ENCODE results near the gene ATP4B. TPM values are rescaled to one million over a fixed set of nuclear protein-coding genes. Genes with fewer than 3 reads are reported as not detected.

The ATP4B gene
- total and polyA plus RNA-seq, 2 of the 8 experiments (the other 6 are each of a cell fraction or from before 2014, with no cell fraction given): 0.05 TPM; not detected in 1

DNA sequence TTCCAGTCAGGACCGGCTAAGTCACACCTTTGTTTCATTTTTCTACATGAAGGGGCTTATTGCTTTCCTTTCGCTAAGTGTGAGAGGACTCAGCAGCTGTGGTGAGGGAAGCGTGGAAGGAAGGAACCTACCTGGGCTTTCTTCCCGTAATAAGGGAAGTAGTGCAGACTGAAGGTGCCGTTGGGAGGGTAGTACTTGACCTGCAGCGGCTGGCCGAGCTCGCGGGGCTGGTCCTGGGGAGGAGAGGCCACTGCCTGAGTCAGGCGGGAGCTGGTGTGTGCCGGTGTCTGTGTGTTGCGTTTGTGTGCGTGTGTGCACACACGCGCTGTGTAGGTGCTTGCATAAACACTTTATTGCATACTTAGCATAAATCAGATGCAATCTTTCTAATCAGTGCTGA, 7.7 kb downstream of the ATP4B start:
- ChIA-PET POLR2A (ENCODE audit: partially characterized antibody) (interaction anchor here (0.8 to 1.7 kb wide), 2 partner anchors 7 to 11 kb away, joined by 3 read pairs; no protein-coding TSS in a partner anchor), CTCF (ENCODE audit: partially characterized antibody) (interaction anchor here (0.9 to 2.6 kb wide), 6 partner anchors 11 to 608 kb away, joined by 3 to 9 read pairs (median 4); partner anchors contain the start of gene GRK1)
- Histone ChIP-seq H3K9ac (replicated peaks in 1 of 4; ENCODE audit: extremely low read depth in 1 of 4, low read depth in 3 of 4, low read length in 3 of 4) (no peak overlapping the region), H3K9me3 (ENCODE audit: insufficient read depth in 2 of 2, low read depth in 1 of 2, low read length in 1 of 2) (peaks cover 4 to 14% of the 10 kb centered on the region in 2 experiments; a peak in 3 of 4 replicates), H3K4me3 (ENCODE audit: extremely low read depth in 1 of 4, insufficient read depth in 2 of 4, low read depth in 3 of 4, low read length in 4 of 4) (no peak overlapping the region), H2BK5ac (ENCODE audit: low read depth, low read length) (no peak overlapping the region), H2BK12ac (ENCODE audit: low read depth, low read length) (no peak overlapping the region), H4K8ac (ENCODE audit: extremely low read depth, insufficient read depth, low read length) (no peak overlapping the region), H3K27me3 (replicated peaks in 1 of 4; ENCODE audit: control insufficient read depth in 3 of 4, extremely low read depth in 1 of 4, insufficient read depth in 3 of 4, low read length in 3 of 4) (no peaks in the 10 kb centered on the region), H3K4me1 (replicated peaks in 1 of 4; ENCODE audit: control insufficient read depth in 3 of 4, insufficient read depth in 4 of 4, low read length in 3 of 4) (no peaks in the 10 kb centered on the region), H3K14ac (ENCODE audit: insufficient read length) (no peak overlapping the region), H3K23ac (ENCODE audit: insufficient read length) (no peak overlapping the region), H3K23me2 (ENCODE audit: low read depth, low read length) (no peaks in the 10 kb centered on the region), H3K27ac (ENCODE audit: low read depth, low read length) (no peak overlapping the region), H2BK120ac (replicated peaks; ENCODE audit: low read depth, low read length) (no peak overlapping the region), H3K79me1 (ENCODE audit: low read depth, low read length) (no peaks in the 10 kb centered on the region), H4K5ac (ENCODE audit: insufficient read length, low read depth, low read length) (no peak overlapping the region), H4K91ac (replicated peaks; ENCODE audit: insufficient read length, low read length) (no peak overlapping the region), H3K56ac (replicated peaks; ENCODE audit: insufficient read length, low read depth, low read length) (no peak overlapping the region), H4K20me1 (replicated peaks in 1 of 2; ENCODE audit: control insufficient read depth in 1 of 2, insufficient read depth in 2 of 2, low read length in 2 of 2) (no peaks in the 10 kb centered on the region), H2AK5ac (ENCODE audit: low read depth, low read length) (no peak overlapping the region), H2BK15ac (ENCODE audit: low read length) (no peak overlapping the region), H3K4me2 (ENCODE audit: insufficient read depth in 1 of 2, low read depth in 2 of 2, low read length in 2 of 2) (no peak overlapping the region), H2BK20ac (ENCODE audit: low read length) (no peak overlapping the region), H3K18ac (ENCODE audit: extremely low read depth, low read length) (no peak overlapping the region), H3K36me3 (ENCODE audit: control insufficient read depth in 2 of 4, insufficient read depth in 4 of 4, low read length in 3 of 4) (no peaks in the 10 kb centered on the region), H3K4ac (replicated peaks; ENCODE audit: insufficient read length, low read depth, low read length) (no peak overlapping the region), H2AFZ (ENCODE audit: low read length) (no peak overlapping the region), H3K79me2 (ENCODE audit: control insufficient read depth in 1 of 2, insufficient read depth in 2 of 2, low read length in 2 of 2) (no peaks in the 10 kb centered on the region)
- 90% methylated on average over 15 of the region's 15 CpGs; no CpG with 5 or more reads in 1 of the 2 experiments for WGBS, 2 experiments (ENCODE audit: extremely low coverage in 1 of 2, insufficient coverage in 1 of 2, insufficient read length in 1 of 2, insufficient replicate concordance in 2 of 2, low coverage in 1 of 2, low lambda C conversion rate in 2 of 2, missing lambda C conversion rate in 1 of 2)
- no peak for DNase-seq (ENCODE audit: low read depth in 1 of 2, low spot score in 2 of 2)
- FAIRE-seq: no peak
- TF ChIP-seq CHD2 (IDR thresholded peaks at IDR 0.05; ENCODE audit: low read length): no peak
- TF ChIP-seq, protein P1, sequence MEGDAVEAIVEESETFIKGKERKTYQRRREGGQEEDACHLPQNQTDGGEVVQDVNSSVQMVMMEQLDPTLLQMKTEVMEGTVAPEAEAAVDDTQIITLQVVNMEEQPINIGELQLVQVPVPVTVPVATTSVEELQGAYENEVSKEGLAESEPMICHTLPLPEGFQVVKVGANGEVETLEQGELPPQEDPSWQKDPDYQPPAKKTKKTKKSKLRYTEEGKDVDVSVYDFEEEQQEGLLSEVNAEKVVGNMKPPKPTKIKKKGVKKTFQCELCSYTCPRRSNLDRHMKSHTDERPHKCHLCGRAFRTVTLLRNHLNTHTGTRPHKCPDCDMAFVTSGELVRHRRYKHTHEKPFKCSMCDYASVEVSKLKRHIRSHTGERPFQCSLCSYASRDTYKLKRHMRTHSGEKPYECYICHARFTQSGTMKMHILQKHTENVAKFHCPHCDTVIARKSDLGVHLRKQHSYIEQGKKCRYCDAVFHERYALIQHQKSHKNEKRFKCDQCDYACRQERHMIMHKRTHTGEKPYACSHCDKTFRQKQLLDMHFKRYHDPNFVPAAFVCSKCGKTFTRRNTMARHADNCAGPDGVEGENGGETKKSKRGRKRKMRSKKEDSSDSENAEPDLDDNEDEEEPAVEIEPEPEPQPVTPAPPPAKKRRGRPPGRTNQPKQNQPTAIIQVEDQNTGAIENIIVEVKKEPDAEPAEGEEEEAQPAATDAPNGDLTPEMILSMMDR (IDR thresholded peaks at IDR 0.05; ENCODE audit: control extremely low read depth in 1 of 3, insufficient read depth in 1 of 3, low read depth in 1 of 3, low read length in 3 of 3): no peak
- TF ChIP-seq POU5F1 (IDR thresholded peaks at IDR 0.05; ENCODE audit: low read depth, low read length): no peak
- TF ChIP-seq CBX8 (IDR thresholded peaks at IDR 0.05; ENCODE audit: borderline replicate concordance, low read depth, low read length): no peak
- no peak for TF ChIP-seq POLR2AphosphoS5 (IDR thresholded peaks at IDR 0.05; ENCODE audit: low read depth, low read length)

All from H1 (cell line).